IMR-90 (cell line): ENCODE results near the gene SVIL.

Experiments
- CEBPB ChIP-seq: IDR thresholded peaks from 2 replicates; pipeline ENCODE4 v1.6.1; 2012; ENCODE audit warnings: low read depth, low read length, improper control_type of control experiment
- CTCF ChIP-seq: conservative IDR thresholded peaks from 2 replicates; pipeline ENCODE4 v1.5.1; 2012; ENCODE audit warnings: mild to moderate bottlenecking, low read depth, low read length, improper control_type of control experiment
- MAZ ChIP-seq: IDR thresholded peaks from 2 replicates; pipeline ENCODE4 v1.6.1; 2012; ENCODE audit warnings: low read depth, mild to moderate bottlenecking, low read length, improper control_type of control experiment, moderate library complexity, borderline replicate concordance
- POLR2A ChIP-seq: IDR thresholded peaks from 2 replicates; pipeline ENCODE4 v1.6.1; 2012; ENCODE audit warnings: mild to moderate bottlenecking, low read depth, low read length
- RFX5 ChIP-seq: IDR thresholded peaks from 2 replicates; pipeline ENCODE4 v1.8.0; 2012; ENCODE audit warnings: low read depth, mild to moderate bottlenecking, low read length, moderate library complexity

DNA sequence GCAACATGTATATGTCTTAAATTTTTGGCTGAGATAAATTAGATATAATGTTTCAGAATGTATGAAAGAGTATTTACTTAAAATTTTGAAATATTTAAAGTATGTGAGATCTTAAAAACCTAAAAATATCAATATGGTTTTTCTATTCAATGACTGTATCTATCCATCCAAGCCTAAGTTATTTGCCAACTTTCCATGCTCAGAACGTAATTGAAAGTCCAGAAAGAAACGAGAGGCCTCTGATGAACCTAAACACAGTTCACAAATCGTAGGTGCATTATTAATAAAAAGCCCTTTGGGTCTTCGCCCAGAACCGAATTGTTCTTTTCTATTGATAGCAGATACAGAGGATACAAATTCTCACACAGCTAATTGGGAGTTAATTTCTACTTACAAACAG, 6.5 kb downstream of the SVIL start:
- TF ChIP-seq CTCF (no peak), MAZ (no peak), CEBPB (no peak), POLR2A (no peak), RFX5 (no peak)
